Gastroesophageal sphincter (tissue), 4 donors: ENCODE data around the gene LYL1. TPM values are rescaled to one million over a fixed set of nuclear protein-coding genes. Genes with fewer than 3 reads are reported as not detected.
A peak's percentile ranks its signal among the peaks of the same experiment; 100 is the strongest.

Experiments
- ATAC-seq: fragments of 150-250 bp; one replicate; pipeline ENCODE4 v1.9.1; 2016; ENCODE audit warnings: mild to moderate bottlenecking, moderate library complexity
- H3K27ac ChIP-seq, 4 donors: fragments of 200-600 bp; sonication (generic) in 3 of 4; 1 replicate in 3 of 4; 2 replicates in 1 of 4; pipeline ENCODE4 v1.5.1; 2016 to 2019
- H3K27me3 ChIP-seq: fragments of 200-600 bp; sonication (generic); one replicate; pipeline ENCODE4 v1.5.1; 2019
- H3K36me3 ChIP-seq, 2 donors: fragments of 200-600 bp; sonication (generic); one replicate each; pipeline ENCODE4 v1.5.1; 2019; ENCODE audit warnings: control low read depth in 1 of 2
- H3K4me1 ChIP-seq, 3 donors: fragments of 200-600 bp; sonication (generic); 1 replicate in 2 of 3; 2 replicates in 1 of 3; pipeline ENCODE4 v1.5.1; 2016 to 2019; ENCODE audit warnings: control low read depth in 2 of 3
- H3K4me3 ChIP-seq, 2 donors: fragments of 200-600 bp; sonication (generic); one replicate each; pipeline ENCODE4 v1.5.1; 2019; ENCODE audit warnings: mild to moderate bottlenecking in 1 of 2, moderate library complexity in 1 of 2
- H3K9me3 ChIP-seq, 3 donors: fragments of 200-600 bp; sonication (generic); one replicate each; pipeline ENCODE4 v1.5.1; 2017 to 2019; ENCODE audit warnings: control low read depth in 2 of 3
- CTCF ChIP-seq, 4 experiments: fragments of 200-600 bp in 2 of 4; fragments of 450-650 bp in 2 of 4; sonication (generic) in 1 of 4; IDR thresholded peaks; one replicate each; pipeline ENCODE4 v1.5.1; 2017 to 2019; ENCODE audit warnings: antibody characterized with exemption in 4 of 4, mild to moderate bottlenecking in 2 of 4, moderate library complexity in 2 of 4
- EP300 ChIP-seq: sonication (generic); formaldehyde crosslinking; IDR thresholded peaks from one replicate; pipeline ENCODE4 v1.6.1; 2017; ENCODE audit warnings: antibody characterized with exemption, mild to moderate bottlenecking
- POLR2A ChIP-seq, 2 donors: fragments of 450-650 bp; IDR thresholded peaks; one replicate each; pipeline ENCODE4 v1.6.1; 2017; ENCODE audit warnings: antibody characterized with exemption in 2 of 2, mild to moderate bottlenecking in 2 of 2, moderate library complexity in 1 of 2
- POLR2AphosphoS5 ChIP-seq: sonication (generic); formaldehyde crosslinking; IDR thresholded peaks from one replicate; pipeline ENCODE4 v1.6.1; 2017; ENCODE audit warnings: antibody characterized with exemption
- WGBS, 2 donors: methylation state at CpG; one replicate each; pipeline ENCODE4 v1.1.5; 2018; ENCODE audit warnings: low coverage in 1 of 2; 5-methylcytosine and 5-hydroxymethylcytosine counted together
- total RNA-seq, 4 donors: library from RNA; depleted of rRNA; stranded (reverse); fragments of >200 nt; gene quantifications; one replicate each; pipeline ENCODE4 v1.1.0, GENCODE V29; 2016

LYL1 gene
- total RNA-seq, 4 donors from 2014 or later: 9.9 to 11.8 (median 10.8) TPM

DNA sequence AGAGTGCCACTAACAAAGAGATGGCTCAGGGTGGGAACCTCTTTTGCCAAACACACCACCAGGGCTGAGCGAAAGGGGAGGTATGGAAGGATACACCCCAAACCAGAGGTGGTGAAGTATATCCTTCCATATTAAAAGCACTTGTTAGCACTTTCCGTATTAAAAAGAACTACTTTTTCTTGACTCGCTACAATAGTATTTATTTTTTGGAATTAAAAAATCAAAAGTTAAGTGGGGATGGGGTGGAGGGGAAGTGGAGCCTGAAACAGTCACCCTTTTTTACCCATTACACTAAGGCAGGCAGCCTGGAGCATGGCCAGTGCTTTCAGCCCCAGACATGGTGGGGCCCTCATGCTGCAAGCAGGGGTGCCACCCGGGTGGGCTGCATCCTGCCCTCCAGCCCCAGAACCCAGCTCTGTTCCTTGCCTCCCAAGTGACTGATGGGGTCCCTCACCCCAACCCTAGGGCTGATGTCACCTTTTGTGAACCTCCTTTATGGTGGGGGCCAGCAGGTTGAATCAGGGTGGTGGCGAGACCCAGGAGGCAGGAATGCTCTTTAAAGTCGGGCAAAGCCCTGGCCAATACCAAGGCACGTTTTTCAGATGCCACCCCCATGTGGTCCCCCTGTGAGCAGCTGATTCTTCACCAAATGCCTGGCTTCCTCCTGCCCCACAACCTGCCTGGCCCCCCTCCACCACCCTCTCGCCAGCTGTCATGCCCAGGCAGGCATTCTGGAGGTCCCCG, 31.0 kb downstream of the LYL1 start:
- peak overlapping the region in 2 of 4 donors; percentile 84 to 95 for H3K27ac ChIP-seq
- no peaks in the 10 kb centered on the region for H3K9me3 ChIP-seq
- peaks cover 0 to 35% of the 10 kb centered on the region in 2 donors for H3K36me3 ChIP-seq
- ATAC-seq: no peak
- no peak overlapping the region for H3K4me3 ChIP-seq
- no peak for TF ChIP-seq CTCF (IDR thresholded peaks at IDR 0.05)
- no peak for TF ChIP-seq POLR2AphosphoS5
- TF ChIP-seq EP300: no peak
- TF ChIP-seq POLR2A (IDR thresholded peaks at IDR 0.05): no peak
- H3K4me1 ChIP-seq: peaks cover 0 to 95% (median 64%) of the 10 kb centered on the region in 3 donors
- no peaks in the 10 kb centered on the region for H3K27me3 ChIP-seq
- 41 to 74% methylated on average over 3 to 7 of the region's 9 CpGs for WGBS, 2 donors

GRCh38 chr19:13070425-13071140, 32.1 kb downstream of the LYL1 start:
- ATAC-seq: no peak
- H3K4me3 ChIP-seq: peak overlapping the region in 1 of 2 donors; percentile 6

GRCh38 chr19:13069415-13070359, 33.0 kb downstream of the LYL1 start:
- no peak for TF ChIP-seq CTCF (IDR thresholded peaks at IDR 0.05)
- TF ChIP-seq POLR2AphosphoS5: no peak
- Histone ChIP-seq H3K4me1 (peaks cover 0 to 99% (median 77%) of the 10 kb centered on the region in 3 donors), H3K27ac (peak overlapping the region in 3 of 4 donors; percentile 66 to 95 (median 84)), H3K4me3 (no peak overlapping the region), H3K27me3 (no peaks in the 10 kb centered on the region), H3K9me3 (no peaks in the 10 kb centered on the region), H3K36me3 (peaks cover 0 to 19% of the 10 kb centered on the region in 2 donors)
- WGBS, 2 donors: 53 to 74% methylated on average over 3 to 5 of the region's 20 CpGs
- no peak for ATAC-seq

More at GRCh38 chr19:13070425-13071140, 32.1 kb downstream of the LYL1 start:
- H3K27ac ChIP-seq: peak overlapping the region in 3 of 4 donors; percentile 66 to 95 (median 84)
- no peaks in the 10 kb centered on the region for H3K9me3 ChIP-seq
- H3K4me1 ChIP-seq: peaks cover 0 to 95% (median 68%) of the 10 kb centered on the region in 3 donors
- no peak for TF ChIP-seq POLR2AphosphoS5
- no peak for TF ChIP-seq EP300
- TF ChIP-seq CTCF (IDR thresholded peaks at IDR 0.05): no peak
- no peak for TF ChIP-seq POLR2A (IDR thresholded peaks at IDR 0.05)
- WGBS, 2 donors: 73% methylated on average over 12 of the region's 32 CpGs; no CpG with 5 or more reads in 1 of the 2 donors
- peaks cover 0 to 25% of the 10 kb centered on the region in 2 donors for H3K36me3 ChIP-seq
- H3K27me3 ChIP-seq: no peaks in the 10 kb centered on the region

DNA sequence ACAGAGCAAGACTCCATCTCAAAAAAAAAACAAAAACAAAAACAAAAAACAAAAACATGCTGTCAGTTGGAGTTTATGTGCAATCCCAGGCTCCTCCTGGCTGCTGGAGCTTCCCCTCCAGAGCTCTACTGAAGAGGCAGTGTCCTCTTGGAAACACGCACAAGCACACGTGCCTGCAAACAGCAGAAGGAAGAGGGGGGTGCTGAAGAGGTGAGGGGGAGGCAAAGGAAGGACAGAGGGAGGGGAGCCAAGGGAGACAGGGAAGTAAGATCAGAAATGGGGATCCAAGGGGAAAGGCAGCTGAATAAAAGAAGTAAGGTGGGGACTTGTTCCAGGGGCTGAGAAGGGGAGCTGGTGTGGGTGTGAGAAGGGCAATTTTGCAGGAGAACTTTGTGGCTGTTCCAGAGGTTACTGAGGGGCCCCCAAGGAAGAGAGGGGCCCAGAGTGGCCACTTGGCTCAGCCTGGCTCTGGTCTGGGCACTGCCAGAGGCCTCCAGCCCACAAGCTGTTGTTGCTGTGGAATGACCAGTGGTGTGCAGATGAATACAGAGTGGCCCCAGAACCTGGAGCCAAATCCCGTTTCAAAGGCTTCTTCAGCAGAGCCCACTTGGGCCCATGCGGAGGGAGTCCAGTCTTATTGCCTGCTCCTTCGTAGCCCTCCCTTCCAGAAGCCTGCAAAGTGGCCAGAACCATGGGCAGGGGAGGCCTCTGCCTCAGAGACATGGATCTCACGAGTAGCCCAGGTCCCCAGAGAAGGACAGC, 34.4 kb downstream of the LYL1 start:
- peaks cover 0 to 6% of the 10 kb centered on the region in 2 donors for H3K36me3 ChIP-seq
- peak overlapping the region in 3 of 4 donors; percentile 21 to 95 (median 84) for H3K27ac ChIP-seq
- H3K4me3 ChIP-seq: no peak overlapping the region
- WGBS, 2 donors: 35 to 58% methylated on average over 2 of the region's 6 CpGs
- ATAC-seq: no peak
- H3K27me3 ChIP-seq: no peaks in the 10 kb centered on the region
- peaks cover 0 to 100% (median 82%) of the 10 kb centered on the region in 3 donors for H3K4me1 ChIP-seq
- no peaks in the 10 kb centered on the region for H3K9me3 ChIP-seq
- no peak for TF ChIP-seq POLR2AphosphoS5
- peak in 1 of 4 experiments; percentile 16 for TF ChIP-seq CTCF (IDR thresholded peaks at IDR 0.05)
